GM18909 (cell line): Measurements from ENCODE around the gene CAMTA2.
"Not testable (repeated sequence)": the region's sequence is repeated elsewhere in the genome, so short reads cannot be mapped to it uniquely, and the experiment has no call there.

ENCODE experiments used
- ATAC-seq: cut with Tn5 transposase; IDR thresholded peaks from one replicate; pipeline ENCODE4 v1.9.1; 2021; ENCODE audit warnings: mild to moderate bottlenecking; ENCODE audit not compliant: unreplicated experiment, poor library complexity

CAMTA2 gene

GRCh38 chr17:4935650-4936049, 51.8 kb downstream of the CAMTA2 start:
- ATAC-seq, result no peak

GRCh38 chr17:4934173-4934979, 53.1 kb downstream of the CAMTA2 start:
- ATAC-seq, result peak; percentile 47

DNA sequence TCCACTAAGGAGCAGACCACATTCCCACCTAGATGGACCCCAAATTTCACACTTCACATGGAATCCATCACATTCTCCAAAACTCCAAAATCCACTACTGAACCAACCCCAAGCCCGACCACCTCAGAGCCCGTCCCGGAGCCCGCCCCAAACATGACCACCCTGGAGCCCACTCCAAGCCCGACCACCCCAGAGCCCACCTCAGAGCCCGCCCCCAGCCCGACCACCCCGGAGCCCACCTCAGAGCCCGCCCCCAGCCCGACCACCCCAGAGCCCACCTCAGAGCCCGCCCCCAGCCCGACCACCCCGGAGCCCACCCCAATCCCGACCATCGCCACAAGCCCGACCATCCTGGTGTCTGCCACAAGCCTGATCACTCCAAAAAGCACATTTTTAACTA, 53.8 kb downstream of the CAMTA2 start:
- ATAC-seq, result no peak

DNA sequence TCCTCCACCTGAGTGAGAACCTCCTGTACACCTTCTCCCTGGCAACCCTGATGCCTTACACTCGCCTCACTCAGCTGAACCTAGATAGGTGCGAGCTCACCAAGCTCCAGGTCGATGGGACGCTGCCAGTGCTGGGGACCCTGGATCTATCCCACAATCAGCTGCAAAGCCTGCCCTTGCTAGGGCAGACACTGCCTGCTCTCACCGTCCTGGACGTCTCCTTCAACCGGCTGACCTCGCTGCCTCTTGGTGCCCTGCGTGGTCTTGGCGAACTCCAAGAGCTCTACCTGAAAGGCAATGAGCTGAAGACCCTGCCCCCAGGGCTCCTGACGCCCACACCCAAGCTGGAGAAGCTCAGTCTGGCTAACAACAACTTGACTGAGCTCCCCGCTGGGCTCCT, 54.7 kb downstream of the CAMTA2 start:
- no peak for ATAC-seq

GRCh38 chr17:4931963-4932362, 55.5 kb downstream of the CAMTA2 start, which contains the start of gene GP1BA:
GP1BA (plus strand) TSS chr17:4932277; CDS start chr17:4932605, 328 bp downstream.
- ATAC-seq, result no peak

GRCh38 chr17:4928881-4929280, 58.6 kb downstream of the CAMTA2 start:
- no peak for ATAC-seq

DNA sequence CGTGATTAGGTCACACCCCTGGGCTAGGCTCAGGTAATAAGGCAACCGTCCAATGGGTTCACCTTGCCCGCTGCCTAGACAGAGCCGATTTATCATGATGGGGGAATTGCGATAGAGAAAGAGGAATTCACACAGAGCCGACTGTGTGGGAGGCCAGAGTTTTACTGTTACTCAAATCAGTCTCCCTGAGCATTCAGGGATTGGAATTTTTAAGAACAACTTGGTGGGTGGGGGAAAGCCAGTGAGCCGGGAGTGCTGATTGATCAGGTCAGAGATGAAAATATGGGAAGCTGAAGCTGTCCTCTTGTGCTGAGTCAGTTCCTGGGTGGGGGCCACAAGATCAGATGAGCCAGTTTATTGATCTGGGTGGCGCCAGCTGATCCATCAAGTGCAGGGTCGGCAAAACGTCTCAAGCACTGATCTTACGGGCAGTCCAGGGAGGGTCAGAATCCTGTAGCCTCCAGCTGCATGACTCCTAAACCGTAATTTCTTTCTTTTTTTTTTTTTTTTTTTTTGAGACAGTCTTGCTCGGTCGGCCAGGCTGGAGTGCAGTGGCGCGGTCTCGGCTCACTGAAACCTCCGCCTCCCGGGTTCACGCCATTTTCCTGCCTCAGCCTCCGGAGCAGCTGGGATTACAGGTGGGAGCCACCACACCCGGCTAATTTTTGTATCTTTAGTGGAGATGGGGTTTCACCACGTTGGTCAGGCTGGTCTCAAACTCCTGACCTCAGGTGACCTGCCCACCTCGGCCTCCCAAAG, 60.7 kb downstream of the CAMTA2 start:
- ATAC-seq, result not testable (repeated sequence)

GRCh38 chr17:4921320-4921719, 66.2 kb downstream of the CAMTA2 start:
- no peak for ATAC-seq

DNA sequence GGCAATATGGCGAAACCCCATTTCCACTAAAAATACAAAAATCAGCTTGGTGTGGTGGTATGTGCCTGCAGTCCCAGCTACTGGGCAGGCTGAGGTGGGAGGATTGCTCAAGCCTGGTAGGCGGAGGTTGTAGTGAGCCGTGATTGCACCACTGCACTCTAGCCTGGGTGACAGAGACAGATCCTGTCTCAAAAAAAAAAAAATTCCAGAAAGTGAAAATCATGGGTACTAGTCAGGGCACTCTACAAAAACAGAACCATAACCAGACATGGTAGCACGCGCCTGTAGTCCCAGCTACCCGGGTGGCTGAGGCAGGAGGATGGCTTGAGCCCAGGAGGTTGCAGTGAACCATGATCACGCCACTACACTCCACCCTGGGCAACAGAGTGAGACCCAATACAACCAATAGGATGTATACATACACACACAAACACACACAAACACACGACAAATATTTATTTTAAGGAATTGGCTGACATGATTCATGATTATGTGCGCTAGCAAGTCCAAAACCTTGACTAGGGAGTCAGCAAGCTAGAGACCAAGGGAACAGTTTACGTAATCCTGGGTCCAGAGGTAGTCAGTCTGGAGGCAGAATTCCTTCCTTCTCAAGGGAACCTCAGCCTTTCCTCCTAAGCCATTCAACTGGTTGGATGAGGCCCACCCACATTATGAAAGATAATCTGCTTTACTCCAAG, 67.0 kb downstream of the CAMTA2 start:
- ATAC-seq, result no peak

- ATAC-seq, result no peak
These were observed 67.9 kb downstream of the CAMTA2 start for GRCh38 chr17:4919511-4920047.
